NCI-H2081 (cell line): ENCODE data around the gene PRKCB.

ENCODE experiments used
- DNase-seq, 2 experiments: peaks; one replicate each; lab custom pipeline; 2025; lab: John Stamatoyannopoulos, UW

PRKCB gene

GRCh38 chr16:23835390-23836077 lies at the start of gene PRKCB:
TSS of gene PRKCB (plus strand) at chr16:23835983.
- DNase-seq = peak; percentile 2 to 7

GRCh38 chr16:23786964-23787561 lies 48.7 kb upstream of the PRKCB start:
- DNase-seq = no peak

DNA sequence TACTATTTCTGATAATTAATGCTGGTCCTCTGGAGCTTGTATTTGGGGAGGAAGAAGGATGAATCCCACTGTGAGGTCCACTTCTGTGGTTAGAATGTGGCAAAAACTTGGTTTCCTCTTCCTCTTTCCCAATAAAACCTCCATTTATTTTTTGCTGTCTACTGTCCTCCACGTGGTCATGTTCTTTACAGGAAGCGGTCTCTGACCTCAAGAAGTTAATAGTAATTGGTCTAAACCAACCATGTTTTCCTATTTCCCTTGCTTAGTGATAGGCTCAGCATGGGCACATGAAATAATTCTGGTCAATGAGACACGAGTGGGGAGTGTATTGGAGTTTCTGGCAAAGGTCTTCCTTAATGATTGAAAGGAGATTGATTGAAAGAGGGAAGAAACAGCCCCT lies 47.1 kb upstream of the PRKCB start:
- no peak for DNase-seq

DNA sequence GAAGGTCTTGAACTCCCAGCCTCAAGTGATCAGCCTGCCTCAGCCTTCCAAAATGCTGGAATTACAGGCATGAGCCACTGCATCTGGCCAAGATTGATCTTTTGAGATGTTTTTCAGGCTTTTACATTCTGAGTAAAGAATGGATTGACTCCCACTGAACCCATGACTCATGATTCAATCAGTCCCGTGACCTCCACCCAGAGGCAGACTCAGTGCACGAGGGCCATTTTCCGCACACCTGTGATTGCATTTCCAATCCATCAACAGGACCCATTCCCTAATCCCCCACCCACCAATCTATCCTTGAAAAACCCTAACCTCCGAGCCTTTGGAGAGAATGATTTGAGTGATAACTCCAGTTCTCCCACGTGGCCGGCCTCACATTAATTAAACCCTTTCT lies 40.4 kb upstream of the PRKCB start:
- no peak for DNase-seq

GRCh38 chr16:23796941-23797340 lies 38.8 kb upstream of the PRKCB start:
- no peak for DNase-seq

DNA sequence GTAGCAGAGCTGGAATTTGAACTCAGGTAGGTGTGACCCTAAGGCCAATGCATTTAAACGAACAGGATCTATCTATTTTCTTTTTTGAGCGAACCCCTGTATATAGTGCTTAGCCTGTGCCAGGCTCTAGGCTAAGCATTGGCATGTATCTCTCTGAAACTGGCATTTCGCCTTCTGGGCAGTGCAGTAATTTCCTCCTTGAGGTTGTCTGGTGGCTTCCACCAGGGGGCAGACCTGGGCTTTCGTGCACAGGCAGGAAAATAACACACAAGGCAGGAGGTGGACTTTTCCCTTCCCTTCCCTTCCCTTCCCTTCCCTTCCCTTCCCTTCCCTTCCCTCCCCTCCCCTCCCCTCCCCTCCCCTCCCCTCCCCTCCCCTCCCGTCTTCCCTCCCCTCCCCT lies 34.4 kb upstream of the PRKCB start:
- peak; percentile 45 to 49 for DNase-seq

GRCh38 chr16:23802776-23803175 lies 33.0 kb upstream of the PRKCB start:
- no peak for DNase-seq

- DNase-seq = peak in 1 of 2 experiments; percentile 12
These were observed 32.1 kb upstream of the PRKCB start for GRCh38 chr16:23803591-23804123.

DNA sequence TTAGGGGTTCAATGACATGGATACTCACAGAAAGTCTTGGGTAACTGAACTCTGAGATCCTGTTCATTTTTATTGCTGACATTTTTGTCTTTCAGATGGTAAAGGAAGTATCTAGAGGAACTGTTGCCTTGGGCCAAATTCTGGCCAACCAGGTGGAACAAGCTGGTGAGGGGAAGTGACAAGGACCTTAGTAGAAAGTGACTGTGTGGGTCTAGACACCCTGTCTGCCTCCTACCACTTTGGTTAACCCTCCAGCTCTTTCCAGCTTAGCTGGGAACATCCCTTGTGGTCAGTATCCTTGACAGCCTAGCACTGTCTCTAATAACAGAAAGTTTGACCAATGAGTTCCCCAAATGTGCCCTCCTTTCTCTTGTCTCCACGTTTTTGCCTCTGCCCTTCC lies 28.8 kb upstream of the PRKCB start:
- DNase-seq = no peak

GRCh38 chr16:23821467-23821866 lies 14.3 kb upstream of the PRKCB start:
- no peak for DNase-seq

GRCh38 chr16:23821875-23822688 lies 13.7 kb upstream of the PRKCB start:
- no peak for DNase-seq

DNA sequence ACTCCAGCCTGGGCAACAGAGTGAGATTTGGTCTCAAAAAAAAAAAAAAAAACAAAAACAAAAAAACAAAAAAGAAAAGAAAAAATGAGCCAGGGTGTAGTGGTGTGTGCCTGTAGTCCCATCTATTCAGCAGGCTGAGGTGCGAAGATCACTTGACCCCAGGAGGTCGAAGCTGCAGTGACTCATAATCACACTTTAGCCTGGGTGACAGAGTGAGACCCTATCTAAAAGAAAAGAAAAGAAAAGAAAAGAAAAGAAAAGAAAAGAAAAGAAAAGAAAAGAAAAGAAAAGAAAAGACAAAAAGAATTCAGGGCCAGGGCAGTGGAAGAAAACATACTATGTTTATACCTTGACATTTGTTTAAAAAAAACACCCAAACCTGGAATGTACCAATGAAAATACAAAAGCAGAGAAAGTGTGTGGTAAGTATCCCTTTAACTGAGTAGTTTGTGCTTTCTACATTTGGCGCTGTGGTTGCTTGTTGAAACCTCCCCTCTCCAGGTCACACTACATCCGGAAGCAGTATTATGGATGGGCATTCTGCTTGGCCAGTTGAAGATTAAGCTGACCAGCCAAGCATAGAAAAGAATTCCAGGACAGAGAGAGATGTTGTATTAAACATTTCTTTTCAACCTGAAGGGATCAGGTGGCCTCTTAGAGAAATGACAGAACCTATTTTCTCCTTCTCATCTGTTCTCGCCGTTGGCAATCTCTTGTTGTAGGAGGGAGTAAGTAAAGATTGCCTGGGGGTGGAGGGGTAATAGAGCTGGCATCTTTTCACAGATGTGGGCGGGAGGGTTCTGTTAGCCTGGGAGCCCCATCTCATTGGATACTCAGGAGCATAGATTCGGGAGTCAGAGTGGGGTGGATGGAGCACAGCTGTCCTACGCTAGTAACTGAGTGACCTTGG lies 12.1 kb upstream of the PRKCB start:
- no peak for DNase-seq

- no peak for DNase-seq
These were observed 10.9 kb upstream of the PRKCB start for GRCh38 chr16:23824909-23825308.

DNA sequence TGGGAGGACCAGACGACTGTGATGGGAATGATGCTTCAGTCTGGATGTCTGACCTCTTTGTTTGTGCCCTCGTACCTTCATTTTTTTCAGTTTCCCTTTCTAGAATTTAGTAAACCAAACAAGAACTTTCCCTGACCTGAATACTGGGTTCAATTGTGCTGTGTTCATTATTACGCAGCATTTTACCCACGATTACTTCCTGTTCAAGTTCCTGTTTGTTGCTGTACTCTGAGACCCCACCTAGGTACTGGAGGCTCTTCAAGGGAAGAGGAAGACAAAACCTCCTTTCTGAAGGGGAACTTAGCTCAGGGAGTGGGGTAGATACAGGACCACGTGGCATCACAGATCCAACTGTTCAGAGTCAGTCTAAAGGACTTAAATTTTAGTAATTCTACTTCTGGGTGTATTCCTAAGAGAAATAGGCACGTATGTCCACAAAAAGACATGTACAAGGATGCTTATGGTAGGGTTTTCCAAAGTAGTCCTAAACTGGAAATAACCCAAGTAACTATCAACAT lies 9.2 kb upstream of the PRKCB start:
- DNase-seq = no peak

GRCh38 chr16:23827057-23827456 lies 8.7 kb upstream of the PRKCB start:
- DNase-seq = no peak

- DNase-seq = no peak
These were observed 6.3 kb upstream of the PRKCB start for GRCh38 chr16:23829454-23829853.

GRCh38 chr16:23830276-23830675 lies 5.5 kb upstream of the PRKCB start:
- no peak for DNase-seq

DNA sequence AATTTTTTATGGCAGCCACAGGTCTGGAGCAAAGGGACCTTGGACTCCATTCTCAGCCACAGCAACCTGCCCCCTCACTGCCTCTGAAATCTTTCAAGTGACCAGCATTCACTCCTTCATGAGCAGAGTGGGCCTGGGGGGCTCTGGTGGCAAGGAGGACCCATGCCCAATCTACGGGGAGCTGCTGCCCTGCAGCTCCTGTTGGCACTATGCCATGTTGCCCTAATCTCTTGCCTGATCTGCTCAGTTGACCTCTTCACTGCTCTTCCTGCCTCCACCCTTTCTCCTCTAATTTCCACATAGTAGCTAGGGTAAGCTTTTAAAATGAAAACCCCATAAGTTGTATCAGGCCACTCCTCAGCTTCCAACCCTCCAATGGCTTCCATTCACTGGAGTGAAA lies 2.9 kb upstream of the PRKCB start:
- DNase-seq = no peak

DNA sequence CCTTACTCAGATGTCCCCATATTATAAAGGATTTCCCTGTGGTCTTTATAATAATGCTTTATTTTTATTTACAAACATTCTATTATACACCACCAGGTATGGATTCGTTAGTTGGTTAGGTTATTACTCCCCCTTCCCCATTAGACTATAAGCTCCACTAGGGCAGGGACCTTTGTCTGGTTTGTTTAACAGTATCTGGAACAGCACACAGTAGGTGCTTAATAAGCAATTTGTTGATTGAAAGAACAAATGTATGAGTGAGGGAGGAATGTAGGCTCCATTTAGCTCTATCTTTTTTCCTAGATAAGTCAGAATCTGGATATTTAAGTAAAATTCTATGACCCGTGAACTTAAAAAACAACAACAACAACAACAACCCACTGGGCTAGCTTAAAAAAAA lies 2.3 kb upstream of the PRKCB start:
- no peak for DNase-seq

DNA sequence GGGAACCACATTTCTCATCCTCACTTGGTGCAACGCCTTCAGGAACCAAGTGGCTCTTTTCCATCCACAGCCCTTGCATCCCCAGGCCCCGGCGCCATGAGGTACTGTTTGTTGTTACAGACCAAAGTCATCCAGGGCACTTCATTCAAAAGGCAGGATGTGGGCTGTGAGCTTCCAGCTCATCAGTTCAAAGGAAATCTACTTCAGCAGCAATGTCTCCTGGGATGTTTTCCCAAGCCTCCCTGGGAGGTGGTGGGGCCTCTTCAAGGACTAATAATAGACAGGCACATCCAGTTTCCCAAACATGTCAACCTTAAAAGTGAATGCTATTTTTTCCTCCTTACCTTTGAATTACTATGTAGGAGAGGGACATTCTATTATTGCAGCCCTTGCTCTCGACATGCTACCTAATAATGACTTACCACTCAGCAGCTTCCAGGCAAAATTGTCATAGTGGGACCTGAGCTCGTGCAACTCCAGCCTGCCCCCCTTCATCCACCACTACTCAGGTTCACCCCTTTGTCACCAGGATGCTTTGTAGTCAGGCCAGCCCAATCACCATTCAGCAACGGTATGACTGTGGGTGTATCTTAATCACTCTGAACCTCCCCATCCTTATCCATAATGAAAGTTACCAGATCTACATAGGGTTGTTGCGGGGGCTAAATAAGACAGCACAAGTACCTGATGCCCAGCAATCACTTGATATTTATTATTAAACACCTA lies 1.7 kb upstream of the PRKCB start:
- DNase-seq = no peak

GRCh38 chr16:23836078-23836403 lies 258 bp downstream of the PRKCB start:
- DNase-seq = no peak
